BLaER1 (cell line): Measurements from ENCODE around the gene MED13L.

Experiments
- H3K27ac ChIP-seq: shearing (Covaris generic); formaldehyde crosslinking; 2 replicates; pipeline ENCODE4 v1.8.1; 2022
- H3K27me3 ChIP-seq: shearing (Covaris generic); formaldehyde crosslinking; 2 replicates; pipeline ENCODE4 v1.8.1; 2022
- H3K36me3 ChIP-seq: shearing (Covaris generic); formaldehyde crosslinking; 2 replicates; pipeline ENCODE4 v1.8.1; 2022
- H3K4me1 ChIP-seq: shearing (Covaris generic); formaldehyde crosslinking; 2 replicates; pipeline ENCODE4 v1.8.1; 2022
- H3K4me2 ChIP-seq: shearing (Covaris generic); formaldehyde crosslinking; 2 replicates; pipeline ENCODE4 v1.8.1; 2022
- H3K4me3 ChIP-seq: shearing (Covaris generic); formaldehyde crosslinking; 2 replicates; pipeline ENCODE4 v1.8.1; 2022
- H3K9ac ChIP-seq: shearing (Covaris generic); formaldehyde crosslinking; 2 replicates; pipeline ENCODE4 v1.8.1; 2022
- H3K9me3 ChIP-seq: shearing (Covaris generic); formaldehyde crosslinking; 2 replicates; pipeline ENCODE4 v1.8.1; 2022
- H4K20me1 ChIP-seq: shearing (Covaris generic); formaldehyde crosslinking; 2 replicates; pipeline ENCODE4 v1.8.1; 2022
- Cebpa-rat ChIP-seq: shearing (Covaris generic); IDR thresholded peaks from 2 replicates; pipeline ENCODE4 v1.8.1; 2022

MED13L gene

GRCh38 chr12:116266168-116266601 lies 11.3 kb downstream of the MED13L start:
- Histone ChIP-seq H3K9me3 (no peaks in the 10 kb centered on the region), H3K9ac (no peak overlapping the region), H3K27ac (no peak overlapping the region), H4K20me1 (peaks cover 100% of the 10 kb centered on the region), H3K4me2 (peak overlapping the region; percentile 45), H3K4me1 (peaks cover 84% of the 10 kb centered on the region), H3K4me3 (no peak overlapping the region), H3K36me3 (0 out of 2 replicates have a peak, but pooled peaks cover 3% of the 10 kb centered on the region), H3K27me3 (no peaks in the 10 kb centered on the region)
- no peak for TF ChIP-seq Cebpa-rat

- Histone ChIP-seq H3K4me3 (no peak overlapping the region), H3K4me1 (peaks cover 87% of the 10 kb centered on the region), H3K36me3 (no peaks in the 10 kb centered on the region), H3K9me3 (no peaks in the 10 kb centered on the region), H4K20me1 (peaks cover 100% of the 10 kb centered on the region), H3K27ac (no peak overlapping the region), H3K9ac (no peak overlapping the region), H3K27me3 (no peaks in the 10 kb centered on the region), H3K4me2 (peak overlapping the region; percentile 45; the same call in 1 of the 2 replicates)
- TF ChIP-seq Cebpa-rat, result no peak
Measured at GRCh38 chr12:116265351-116266147, 11.9 kb downstream of the MED13L start.

- Histone ChIP-seq H3K9me3 (no peaks in the 10 kb centered on the region), H3K4me1 (peaks cover 80% of the 10 kb centered on the region)
Measured at GRCh38 chr12:116264525-116265070, 12.9 kb downstream of the MED13L start.

GRCh38 chr12:116263844-116264243 lies 13.6 kb downstream of the MED13L start:
- H3K27ac ChIP-seq, result no peak overlapping the region
- H3K4me2 ChIP-seq, result peak overlapping the region; percentile 23; the same call in 1 of the 2 replicates

More at GRCh38 chr12:116264525-116265070, 12.9 kb downstream of the MED13L start:
- H4K20me1 ChIP-seq, result peaks cover 100% of the 10 kb centered on the region
- H3K27ac ChIP-seq, result no peak overlapping the region
- H3K27me3 ChIP-seq, result no peaks in the 10 kb centered on the region
- H3K4me2 ChIP-seq, result peak overlapping the region; percentile 23; the same call in 1 of the 2 replicates
- no peak for TF ChIP-seq Cebpa-rat
- H3K4me3 ChIP-seq, result no peak overlapping the region
- H3K36me3 ChIP-seq, result no peaks in the 10 kb centered on the region
- no peak overlapping the region for H3K9ac ChIP-seq

GRCh38 chr12:116263431-116263830 lies 14.1 kb downstream of the MED13L start:
- no peaks in the 10 kb centered on the region for H3K9me3 ChIP-seq
- no peak overlapping the region for H3K9ac ChIP-seq
- H3K36me3 ChIP-seq, result no peaks in the 10 kb centered on the region
- TF ChIP-seq Cebpa-rat, result no peak
- H4K20me1 ChIP-seq, result peaks cover 100% of the 10 kb centered on the region
- peaks cover 73% of the 10 kb centered on the region for H3K4me1 ChIP-seq
- H3K4me3 ChIP-seq, result no peak overlapping the region
- H3K27me3 ChIP-seq, result no peaks in the 10 kb centered on the region
- H3K4me2 ChIP-seq, result peak overlapping the region; percentile 23; the same call in 1 of the 2 replicates
- no peak overlapping the region for H3K27ac ChIP-seq

More at GRCh38 chr12:116263844-116264243, 13.6 kb downstream of the MED13L start:
- TF ChIP-seq Cebpa-rat, result no peak
- Histone ChIP-seq H3K36me3 (no peaks in the 10 kb centered on the region), H3K27me3 (no peaks in the 10 kb centered on the region), H3K4me3 (no peak overlapping the region), H3K9ac (no peak overlapping the region), H3K4me1 (peaks cover 74% of the 10 kb centered on the region), H4K20me1 (peaks cover 100% of the 10 kb centered on the region), H3K9me3 (no peaks in the 10 kb centered on the region)

- H3K4me1 ChIP-seq, result peaks cover 73% of the 10 kb centered on the region
- no peaks in the 10 kb centered on the region for H3K9me3 ChIP-seq
- no peak overlapping the region for H3K9ac ChIP-seq
- H3K27ac ChIP-seq, result no peak overlapping the region
- H3K4me3 ChIP-seq, result no peak overlapping the region
- no peak for TF ChIP-seq Cebpa-rat
- H3K36me3 ChIP-seq, result no peaks in the 10 kb centered on the region
- no peak overlapping the region for H3K4me2 ChIP-seq
- H4K20me1 ChIP-seq, result peaks cover 100% of the 10 kb centered on the region
- no peaks in the 10 kb centered on the region for H3K27me3 ChIP-seq
Measured at GRCh38 chr12:116262741-116263140, 14.8 kb downstream of the MED13L start.

GRCh38 chr12:116261525-116262100 lies 15.9 kb downstream of the MED13L start:
- Histone ChIP-seq H3K4me2 (peak overlapping the region; percentile 10), H3K4me1 (peaks cover 62% of the 10 kb centered on the region)

GRCh38 chr12:116259800-116260577 lies 17.5 kb downstream of the MED13L start:
- peaks cover 100% of the 10 kb centered on the region for H4K20me1 ChIP-seq
- H3K27ac ChIP-seq, result no peak overlapping the region
- H3K9me3 ChIP-seq, result no peaks in the 10 kb centered on the region
- peaks cover 46% of the 10 kb centered on the region for H3K4me1 ChIP-seq
- H3K4me3 ChIP-seq, result no peak overlapping the region
- no peaks in the 10 kb centered on the region for H3K27me3 ChIP-seq
- no peak overlapping the region for H3K9ac ChIP-seq
- H3K36me3 ChIP-seq, result no peaks in the 10 kb centered on the region
- no peak overlapping the region for H3K4me2 ChIP-seq
- TF ChIP-seq Cebpa-rat, result no peak

More at GRCh38 chr12:116261525-116262100, 15.9 kb downstream of the MED13L start:
- no peaks in the 10 kb centered on the region for H3K36me3 ChIP-seq
- no peak overlapping the region for H3K4me3 ChIP-seq
- no peaks in the 10 kb centered on the region for H3K9me3 ChIP-seq
- H3K9ac ChIP-seq, result no peak overlapping the region
- TF ChIP-seq Cebpa-rat, result no peak
- no peaks in the 10 kb centered on the region for H3K27me3 ChIP-seq
- H4K20me1 ChIP-seq, result peaks cover 100% of the 10 kb centered on the region
- H3K27ac ChIP-seq, result no peak overlapping the region

- Histone ChIP-seq H3K9me3 (peaks cover 16% of the 10 kb centered on the region), H3K4me2 (no peak overlapping the region), H3K27me3 (no peaks in the 10 kb centered on the region), H3K36me3 (peaks cover 9% of the 10 kb centered on the region; the same call in 1 of the 2 replicates), H3K9ac (no peak overlapping the region), H4K20me1 (peaks cover 100% of the 10 kb centered on the region), H3K4me1 (peaks cover 24% of the 10 kb centered on the region), H3K27ac (no peak overlapping the region), H3K4me3 (no peak overlapping the region)
- no peak for TF ChIP-seq Cebpa-rat
Measured at GRCh38 chr12:116257826-116258225, 19.7 kb downstream of the MED13L start.
